Ovary (tissue), 9 donors: ENCODE measurements around the gene TRPV4. TPM values are rescaled to one million over a fixed set of nuclear protein-coding genes. Genes with fewer than 3 reads are reported as not detected.

Experiments used
- DNase-seq, 5 donors: peaks; one replicate each; pipeline ENCODE4 v3.0.0-alpha.2; 2019 to 2020
- H3K27ac ChIP-seq, 2 donors: fragments of 200-600 bp; one replicate each; pipeline versions ENCODE4 v1.5.1 to v1.8.0; 2019 to 2022
- H3K27me3 ChIP-seq: fragments of 200-600 bp; one replicate; pipeline ENCODE4 v1.8.0; 2022
- H3K36me3 ChIP-seq: fragments of 200-600 bp; sonication (generic); one replicate; pipeline ENCODE4 v1.5.1; 2019
- H3K4me1 ChIP-seq: one replicate; pipeline ENCODE4 v1.8.1; 2013; ENCODE audit warnings: mild to moderate bottlenecking, moderate library complexity; ENCODE audit not compliant: insufficient read depth
- H3K4me3 ChIP-seq: fragments of 200-600 bp; sonication (generic); one replicate; pipeline ENCODE4 v1.5.1; 2017
- H3K9me3 ChIP-seq, 2 donors: fragments of 200-600 bp in 1 of 2; sonication (generic) in 1 of 2; one replicate each; pipeline versions ENCODE4 v1.5.1 to v1.8.1; 2013 to 2019; ENCODE audit warnings: mild to moderate bottlenecking in 1 of 2, moderate library complexity in 1 of 2
- CTCF ChIP-seq, 3 donors: fragments of 450-650 bp in 2 of 3; fragments of 200-600 bp in 1 of 3; IDR thresholded peaks; one replicate each; pipeline versions ENCODE4 v1.5.1 to v1.8.0; 2016 to 2022; ENCODE audit warnings: antibody characterized with exemption in 3 of 3, mild to moderate bottlenecking in 1 of 3
- EP300 ChIP-seq: sonication (generic); formaldehyde crosslinking; IDR thresholded peaks from one replicate; pipeline ENCODE4 v1.6.1; 2017; ENCODE audit warnings: antibody characterized with exemption
- POLR2A ChIP-seq: fragments of 450-650 bp; IDR thresholded peaks from one replicate; pipeline ENCODE4 v1.6.1; 2017; ENCODE audit warnings: antibody characterized with exemption, mild to moderate bottlenecking, moderate library complexity
- WGBS, 3 donors: extraction: QIAGEN DNeasy Blood & Tissue Kit in 1 of 3; methylation state at CpG; one replicate each; pipeline versions ENCODE4 v1.1.5 to v1.1.7; 2013 to 2017; 5-methylcytosine and 5-hydroxymethylcytosine counted together
- intact Hi-C, 4 donors: fragments of 100-400 bp; cut with DNase I; formaldehyde crosslinking; loops; one replicate each; pipeline versions ENCODE4 v1.11.0 to v1.15.1; 2022 to 2023
- polyA plus RNA-seq, 2 donors: library from polyadenylated mRNA; stranded (reverse); fragments of 200-250 nt in 1 of 2; fragments of 350-450 nt in 1 of 2; fragmentation: Illumina TruSeq in 1 of 2; extraction: RNeasy Lipid Tissue Mini Kit (QIAGEN cat#74804) in 1 of 2; gene quantifications; one replicate each; pipeline ENCODE4 v1.2.3, GENCODE V29; 2013 to 2014
- total RNA-seq, 7 donors: library from RNA; depleted of rRNA in 2 of 7; stranded (reverse); fragments of >200 nt in 2 of 7; fragmentation: NEBNext Ultra II Directional in 3 of 7; extraction: Animal tissue kit (Norgen Biotek cat#: 25700) in 3 of 7; gene quantifications; one replicate each; pipeline versions ENCODE4 v1.1.0 to v1.2.4, GENCODE V29; 2016 to 2023
- donor health status: DM: no; HTN: no; CAD: no; lungs with moderate emphysema.
- donor health status: DM: no; HTN: no; CAD: no.
- donor health status: Bipolar disorder and iron deficiency.
- donor health status: DM: yes; HTN: yes; CAD: no.
- donor health status: DM: no; HTN: no; CAD: no.
- donor health status: DM: yes; HTN: yes; CAD: no.

The TRPV4 gene
- total and polyA plus RNA-seq, 9 donors = 0.12 to 2.4 (median 0.49) TPM; not detected in 1

- H3K9me3 ChIP-seq = no peaks in the 10 kb centered on the region
- WGBS, 3 donors = 85 to 87% (median 85%) methylated on average over 20 of the region's 20 CpGs
- H3K4me3 ChIP-seq = no peak overlapping the region
- no peaks in the 10 kb centered on the region for H3K27me3 ChIP-seq
- H3K4me1 ChIP-seq = no peaks in the 10 kb centered on the region
- TF ChIP-seq POLR2A = no peak
- TF ChIP-seq CTCF (IDR thresholded peaks at IDR 0.05) = no peak
- no peak for TF ChIP-seq EP300
- intact Hi-C loops = no loop called here
- no peaks in the 10 kb centered on the region for H3K36me3 ChIP-seq
- H3K27ac ChIP-seq = no peak overlapping the region
- no peak for DNase-seq
Observed at GRCh38 chr12:109798691-109799090, 34.5 kb downstream of the TRPV4 start.

DNA sequence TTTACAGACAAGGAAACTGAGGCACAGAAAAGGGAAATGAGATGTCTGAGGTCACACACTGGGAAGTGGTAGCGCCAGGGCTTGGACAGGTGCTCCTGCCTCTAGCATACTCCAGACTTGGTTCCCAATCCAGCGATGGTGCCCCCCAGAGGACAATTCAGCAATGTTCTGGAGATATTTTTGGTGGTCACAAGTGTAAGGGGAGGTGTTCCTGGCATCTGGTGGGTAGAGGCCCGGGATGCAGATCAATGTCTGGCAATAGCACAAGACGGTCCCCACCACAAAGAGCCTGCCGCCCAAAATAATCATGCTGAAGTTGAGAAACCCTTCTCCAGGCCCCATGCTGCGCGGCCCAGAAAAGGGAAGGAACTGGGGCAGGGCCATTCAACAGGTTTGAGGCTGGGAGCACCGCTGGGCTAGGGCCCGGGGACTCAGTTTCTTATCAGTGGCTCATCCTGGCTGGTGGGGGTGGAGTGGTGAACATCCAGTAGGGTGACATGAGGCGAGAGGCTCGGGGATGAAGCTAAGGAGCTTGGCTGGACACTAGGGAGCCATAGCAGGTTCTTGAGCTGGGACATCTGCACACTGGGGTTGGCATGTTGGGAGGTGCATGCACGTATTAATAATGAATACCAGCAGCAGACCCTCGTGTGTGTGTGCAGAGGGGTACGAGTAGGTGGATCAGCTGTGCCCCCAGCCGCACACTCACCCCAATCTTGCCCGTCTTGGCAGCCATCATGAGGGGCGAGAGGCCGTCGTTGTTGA lies 35.1 kb downstream of the TRPV4 start:
- no peaks in the 10 kb centered on the region for H3K4me1 ChIP-seq
- DNase-seq = no peak
- H3K9me3 ChIP-seq = no peaks in the 10 kb centered on the region
- no peak overlapping the region for H3K4me3 ChIP-seq
- H3K27me3 ChIP-seq = no peaks in the 10 kb centered on the region
- 79 to 84% (median 83%) methylated on average over 19 of the region's 19 CpGs for WGBS, 3 donors
- intact Hi-C loops = no loop called here
- no peaks in the 10 kb centered on the region for H3K36me3 ChIP-seq
- H3K27ac ChIP-seq = no peak overlapping the region
- no peak for TF ChIP-seq POLR2A
- TF ChIP-seq CTCF (IDR thresholded peaks at IDR 0.05) = no peak
- TF ChIP-seq EP300 = no peak

- H3K27ac ChIP-seq = no peak overlapping the region
- H3K36me3 ChIP-seq = no peaks in the 10 kb centered on the region
- H3K9me3 ChIP-seq = no peaks in the 10 kb centered on the region
- WGBS, 3 donors = 59 to 78% (median 77%) methylated on average over 2 of the region's 2 CpGs
- no peaks in the 10 kb centered on the region for H3K4me1 ChIP-seq
- DNase-seq = no peak
- intact Hi-C loops = no loop called here
- H3K27me3 ChIP-seq = no peaks in the 10 kb centered on the region
- TF ChIP-seq CTCF (IDR thresholded peaks at IDR 0.05) = no peak
- no peak for TF ChIP-seq POLR2A
- TF ChIP-seq EP300 = no peak
- no peak overlapping the region for H3K4me3 ChIP-seq
Observed at GRCh38 chr12:109796057-109796456, 37.1 kb downstream of the TRPV4 start.

- no peak overlapping the region for H3K27ac ChIP-seq
- H3K27me3 ChIP-seq = no peaks in the 10 kb centered on the region
- 93 to 97% (median 94%) methylated on average over 2 of the region's 2 CpGs for WGBS, 3 donors
- TF ChIP-seq CTCF (IDR thresholded peaks at IDR 0.05) (no peak), EP300 (no peak), POLR2A (no peak)
- no peaks in the 10 kb centered on the region for H3K36me3 ChIP-seq
- H3K9me3 ChIP-seq = no peaks in the 10 kb centered on the region
- H3K4me3 ChIP-seq = no peak overlapping the region
- intact Hi-C loops = no loop called here
- H3K4me1 ChIP-seq = no peaks in the 10 kb centered on the region
- no peak for DNase-seq
Observed at GRCh38 chr12:109795023-109795422, 38.2 kb downstream of the TRPV4 start.
